D721Med (cell line): ENCODE results near the gene SON.
"Not testable (repeated sequence)": the region's sequence is repeated elsewhere in the genome, so short reads cannot be mapped to it uniquely, and the experiment has no call there.

Experiments
- DNase-seq: peaks from one replicate; pipeline ENCODE4 v3.0.0; 2011; ENCODE audit warnings: low spot score; ENCODE audit not compliant: insufficient read length
- FAIRE-seq: peaks from 2 replicates; lab custom pipeline; 2011; peaks lifted over from hg19 to GRCh38; lab: Jason Lieb, UNC
- TF ChIP-seq, protein P1 (sequence below): IDR thresholded peaks from 2 replicates; pipeline ENCODE4 v1.5.1; 2012; ENCODE audit warnings: mild to moderate bottlenecking, control low read depth; ENCODE audit not compliant: insufficient read depth; ENCODE audit errors: missing control alignments

SON gene

DNA sequence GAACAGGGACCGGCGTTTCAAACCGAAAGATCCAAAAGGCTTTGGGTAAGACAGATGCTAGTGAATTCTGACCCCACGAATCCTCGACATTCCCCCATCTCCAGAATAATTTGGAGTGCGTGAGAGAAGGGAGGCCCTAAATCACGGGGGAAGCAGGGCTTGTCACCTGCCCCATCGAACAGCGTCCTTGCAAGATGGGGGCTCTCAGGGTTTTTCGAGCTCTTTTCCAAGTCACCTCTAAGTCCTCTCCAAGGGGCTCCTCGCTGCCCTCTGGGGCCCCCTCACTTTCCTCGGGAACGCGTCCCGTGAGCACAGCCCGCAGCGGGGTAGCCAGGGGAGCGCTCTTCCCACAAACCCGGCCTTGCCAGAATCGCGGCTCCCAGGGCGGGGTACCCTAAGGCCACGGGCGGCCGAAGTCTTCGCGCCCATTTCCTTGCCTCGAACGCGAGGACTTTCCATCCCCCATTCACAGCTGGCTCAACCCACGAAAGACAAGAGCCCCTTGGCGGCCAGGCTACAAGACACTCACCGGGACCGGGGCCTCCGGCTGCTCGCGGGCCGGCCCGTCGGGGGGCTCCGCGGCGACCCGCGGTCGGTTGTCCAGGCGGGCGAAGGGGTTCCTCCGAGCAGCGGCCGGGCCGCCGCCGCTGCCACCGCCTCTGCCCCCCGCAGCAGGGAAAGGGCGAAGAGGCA, 45.1 kb downstream of the SON start:
- FAIRE-seq (no peak), DNase-seq (no peak)
- TF ChIP-seq, protein P1, sequence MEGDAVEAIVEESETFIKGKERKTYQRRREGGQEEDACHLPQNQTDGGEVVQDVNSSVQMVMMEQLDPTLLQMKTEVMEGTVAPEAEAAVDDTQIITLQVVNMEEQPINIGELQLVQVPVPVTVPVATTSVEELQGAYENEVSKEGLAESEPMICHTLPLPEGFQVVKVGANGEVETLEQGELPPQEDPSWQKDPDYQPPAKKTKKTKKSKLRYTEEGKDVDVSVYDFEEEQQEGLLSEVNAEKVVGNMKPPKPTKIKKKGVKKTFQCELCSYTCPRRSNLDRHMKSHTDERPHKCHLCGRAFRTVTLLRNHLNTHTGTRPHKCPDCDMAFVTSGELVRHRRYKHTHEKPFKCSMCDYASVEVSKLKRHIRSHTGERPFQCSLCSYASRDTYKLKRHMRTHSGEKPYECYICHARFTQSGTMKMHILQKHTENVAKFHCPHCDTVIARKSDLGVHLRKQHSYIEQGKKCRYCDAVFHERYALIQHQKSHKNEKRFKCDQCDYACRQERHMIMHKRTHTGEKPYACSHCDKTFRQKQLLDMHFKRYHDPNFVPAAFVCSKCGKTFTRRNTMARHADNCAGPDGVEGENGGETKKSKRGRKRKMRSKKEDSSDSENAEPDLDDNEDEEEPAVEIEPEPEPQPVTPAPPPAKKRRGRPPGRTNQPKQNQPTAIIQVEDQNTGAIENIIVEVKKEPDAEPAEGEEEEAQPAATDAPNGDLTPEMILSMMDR = no peak

DNA sequence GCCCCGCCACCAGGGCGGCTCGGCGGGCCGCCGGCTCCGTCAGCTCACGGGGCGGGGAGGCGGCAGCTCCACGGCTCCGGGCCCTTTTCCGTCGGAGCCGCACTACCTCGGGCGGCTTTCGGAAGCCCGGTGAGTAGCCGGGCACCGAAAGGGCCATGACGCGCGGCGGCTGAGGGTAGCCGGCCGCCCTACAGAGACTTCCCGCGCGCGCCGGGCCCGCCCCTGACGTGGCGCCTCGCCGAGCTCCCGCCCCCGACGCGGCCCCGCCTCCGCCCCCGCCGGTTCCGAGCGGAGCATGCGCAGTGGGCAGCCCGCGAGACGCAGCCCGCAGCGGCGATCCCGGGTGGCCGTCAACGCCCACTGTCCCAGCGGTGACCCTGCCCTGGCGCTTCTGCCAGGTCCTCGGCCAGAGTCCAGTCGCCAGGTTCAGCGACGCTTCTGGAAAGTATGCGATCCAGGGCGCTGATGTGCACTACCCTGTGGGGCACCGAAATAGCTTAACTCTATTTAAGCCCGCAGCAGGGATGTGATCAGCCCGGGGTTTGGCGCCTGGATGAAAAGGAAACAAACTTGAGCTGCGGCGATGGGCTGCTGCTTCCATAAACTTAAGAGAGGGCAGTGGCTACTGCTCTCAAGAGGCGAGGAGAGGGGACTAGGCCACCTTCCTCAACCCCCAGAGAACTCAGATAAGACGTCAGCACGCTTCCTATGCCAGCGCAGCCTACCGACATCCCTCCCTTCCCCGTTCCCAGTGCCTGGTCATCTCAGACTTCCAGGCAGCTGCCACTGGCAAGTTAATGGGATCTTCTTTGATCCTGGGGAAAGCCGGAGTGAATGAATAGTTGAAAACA, 45.9 kb downstream of the SON start, which contains the start of gene DONSON:
DONSON (minus strand) TSS at position 200 of the 851 bp plus-strand sequence; CDS start at position 157, 43 bp downstream.
- DNase-seq = peak; percentile 75
- TF ChIP-seq, protein P1 = no peak
- FAIRE-seq = no peak

DNA sequence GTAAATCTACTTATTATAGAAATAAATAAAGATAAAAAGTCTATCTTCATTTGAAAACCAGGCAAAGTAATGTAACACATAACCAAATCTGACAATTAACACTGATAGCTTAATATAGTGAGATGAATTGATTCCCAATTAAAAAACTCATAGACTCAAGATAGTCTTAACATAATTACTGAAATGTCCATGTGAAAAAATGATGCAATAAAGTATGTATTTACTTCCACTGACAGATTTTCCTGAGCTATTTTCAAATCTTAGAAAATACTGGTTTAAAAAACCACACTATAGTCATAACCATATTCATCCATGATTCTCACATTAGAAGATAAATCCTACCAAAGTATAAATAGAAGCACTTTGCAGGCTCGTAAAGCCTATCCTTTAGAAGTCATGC, 55.2 kb downstream of the SON start:
- DNase-seq (no peak), FAIRE-seq (peak; percentile 6)
- TF ChIP-seq, protein P1 = no peak

DNA sequence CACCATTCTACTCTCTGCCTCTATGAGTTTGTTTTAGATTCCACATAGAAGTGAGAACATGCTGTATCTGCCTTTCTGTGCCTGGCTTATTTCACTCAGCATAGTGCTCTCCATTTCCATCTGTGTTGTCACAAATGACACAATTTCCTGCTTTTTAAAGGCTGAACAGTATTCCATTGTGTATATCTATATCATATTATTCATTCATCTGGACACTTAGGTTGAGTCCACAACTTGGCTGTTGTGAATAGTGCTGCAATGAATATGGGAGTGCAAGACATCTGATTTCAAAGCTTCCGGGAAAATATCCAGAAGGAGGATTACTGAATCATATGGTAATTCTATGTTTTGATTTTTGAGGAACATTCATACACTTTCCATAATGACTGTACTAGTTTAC, 65.7 kb downstream of the SON start:
- TF ChIP-seq, protein P1 = no peak
- DNase-seq (no peak), FAIRE-seq (no peak)

DNA sequence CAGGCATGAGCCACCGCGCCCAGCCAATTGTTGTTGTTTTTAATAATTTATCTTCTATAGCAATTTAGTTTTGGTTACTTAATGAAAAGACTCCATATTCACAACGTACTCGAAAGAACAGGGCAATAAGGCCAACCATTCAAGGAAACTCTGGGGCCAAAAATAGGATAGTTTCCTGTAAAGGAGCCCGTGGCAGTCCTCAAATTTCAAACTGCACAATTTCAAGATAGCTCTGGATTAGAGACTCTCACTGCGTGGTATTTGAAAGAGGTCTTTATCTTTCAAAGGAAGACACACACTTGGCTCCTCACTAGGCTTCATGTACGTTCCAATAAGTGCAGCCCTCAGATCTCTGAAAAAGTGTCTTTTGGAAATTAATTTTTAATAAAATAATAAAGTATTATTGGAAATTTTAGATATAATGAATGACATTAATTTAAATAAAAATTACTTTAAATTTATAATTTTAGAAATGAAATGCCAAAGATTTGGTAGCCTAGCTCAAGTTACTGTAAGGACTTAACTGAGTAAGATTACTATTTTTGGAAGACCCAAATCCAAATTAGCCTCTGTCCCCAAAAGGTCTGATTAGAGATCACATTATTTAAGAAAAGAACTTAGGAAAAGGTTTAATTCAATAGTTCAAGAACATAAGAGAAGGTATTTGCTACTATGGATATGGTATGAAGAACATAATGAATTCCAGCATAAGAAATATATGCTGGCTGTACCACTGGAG, 68.3 kb downstream of the SON start:
- TF ChIP-seq, protein P1 = no peak
- DNase-seq (no peak), FAIRE-seq (no peak)

DNA sequence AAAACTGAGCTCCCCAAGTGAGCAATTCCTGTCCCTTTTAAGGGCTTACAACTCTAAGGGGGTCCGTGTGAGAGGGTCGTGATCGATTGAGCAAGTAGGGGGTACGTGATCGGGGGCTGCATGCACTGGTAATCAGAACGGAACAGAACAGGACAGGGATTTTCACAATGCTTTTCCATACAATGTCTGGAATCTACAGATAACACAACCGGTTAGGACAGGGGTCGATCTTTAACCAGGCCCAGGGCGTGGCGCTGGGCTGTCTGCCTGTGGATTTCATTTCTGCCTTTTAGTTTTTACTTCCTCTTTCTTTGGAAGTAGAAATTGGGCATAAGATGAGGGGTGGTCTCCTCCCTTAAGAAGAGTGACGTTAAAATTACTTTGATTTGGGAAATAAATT, 74.7 kb downstream of the SON start:
- FAIRE-seq, DNase-seq: not testable (repeated sequence)

DNA sequence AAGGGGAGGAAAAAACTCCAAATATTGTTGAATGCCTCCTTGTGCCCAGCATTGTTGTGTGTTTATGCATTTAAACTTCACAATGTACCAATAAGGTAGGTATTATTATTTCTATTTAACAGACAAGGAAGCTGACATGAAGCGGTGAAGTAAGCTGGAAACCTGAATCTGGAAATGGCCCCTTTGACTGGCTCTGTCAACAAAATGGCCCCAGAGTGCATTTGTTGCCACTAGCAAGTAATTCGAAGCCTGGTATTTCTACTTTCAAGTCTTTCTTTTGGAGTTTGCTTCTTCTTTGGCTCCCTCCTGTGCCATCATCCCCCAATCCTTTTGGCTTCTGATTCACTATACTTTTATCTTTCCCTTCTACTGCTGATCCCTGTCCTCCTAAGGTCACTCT, 75.6 kb downstream of the SON start:
- DNase-seq (no peak), FAIRE-seq (no peak)
- TF ChIP-seq, protein P1 = no peak
